ENCODE measurements around the gene SEMA6A. TPM values are rescaled to one million over a fixed set of nuclear protein-coding genes. Genes with fewer than 3 reads are reported as not detected.

SEMA6A gene
- total and polyA plus RNA-seq, 10 of the 15 experiments (the other 5 are each of a cell fraction or from before 2014, with no cell fraction given) = 0.16 to 10.2 (median 1.1) TPM

DNA sequence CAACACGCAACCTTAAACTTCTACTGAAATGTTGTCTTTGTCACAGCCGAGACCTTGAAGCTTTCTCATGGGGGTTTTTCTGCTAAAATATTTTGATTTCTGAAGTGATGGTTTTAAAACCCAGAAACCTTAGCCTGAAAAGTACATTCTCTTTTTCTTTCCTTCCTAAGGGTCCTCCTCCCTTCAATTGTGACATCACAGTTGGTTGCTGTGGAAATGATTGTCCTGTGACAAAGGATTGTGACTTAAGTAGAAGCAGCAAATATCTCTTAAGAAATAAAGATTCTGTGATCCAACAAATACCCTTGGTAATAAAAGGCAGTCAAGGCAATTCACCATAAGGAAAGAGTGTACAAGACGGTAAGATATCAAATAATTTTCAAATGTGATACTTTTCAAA is 125.2 kb downstream of the SEMA6A start:
- DNase-seq (ENCODE audit: low read depth, low spot score) (no peak), FAIRE-seq (no peak), ATAC-seq (no peak)
- Histone ChIP-seq H3K9me3 (replicated peaks; ENCODE audit: control insufficient read depth, insufficient read depth, low read length) (no peaks in the 10 kb centered on the region), H3K27me3 (replicated peaks in 1 of 2; ENCODE audit: control insufficient read depth in 2 of 2, insufficient read depth in 2 of 2, low read length in 1 of 2) (no peaks in the 10 kb centered on the region), H3K36me3 (ENCODE audit: control insufficient read depth in 2 of 2, insufficient read depth in 2 of 2, low read length in 1 of 2) (peaks cover 0 to 3% of the 10 kb centered on the region in 2 experiments; a peak in 2 of 4 replicates), H3K4me1 (ENCODE audit: control insufficient read depth, insufficient read depth, low read length) (peaks cover 5% of the 10 kb centered on the region), H2AFZ (ENCODE audit: control insufficient read depth, low read depth, low read length) (no peak overlapping the region), H3K4me2 (ENCODE audit: control insufficient read depth, insufficient read depth) (no peak overlapping the region), H3K79me2 (ENCODE audit: control insufficient read depth, insufficient read depth, low read length) (no peaks in the 10 kb centered on the region), H3K4me3 (no peak overlapping the region), H3K9ac (ENCODE audit: control insufficient read depth, insufficient read depth, low read length) (no peak overlapping the region), H4K20me1 (ENCODE audit: control insufficient read depth, insufficient read depth) (no peaks in the 10 kb centered on the region), H3K27ac (ENCODE audit: control insufficient read depth, insufficient read depth) (no peak overlapping the region)
- CTCF ChIA-PET = interaction anchor here (1.9 kb wide), 1 partner anchor 8 kb away, joined by 5 read pairs; no protein-coding TSS in a partner anchor
- SMC1A ChIA-PET (ENCODE audit: uncharacterized antibody, unreplicated experiment) = interaction anchor here (0.9 to 3.5 kb wide), 4 partner anchors 8 to 315 kb away, joined by 3 to 16 read pairs (median 3); no protein-coding TSS in a partner anchor
- RAD21 ChIA-PET (ENCODE audit: unreplicated experiment) = no interaction called here
- WGBS (ENCODE audit: insufficient coverage, insufficient replicate concordance, low lambda C conversion rate, missing lambda C conversion rate) = 73% methylated on average over 3 of the region's 3 CpGs
- intact Hi-C loops (cut with micrococcal nuclease; ENCODE audit: unreplicated experiment) = no loop called here
- in situ Hi-C loops (cut with MboI) = no loop called here
- POLR2A ChIA-PET = no interaction called here
- BruUV-seq (replicated peaks) = no TSS peak
- TF ChIP-seq MYC (IDR thresholded peaks at IDR 0.05; ENCODE audit: insufficient read depth, insufficient read length, insufficient replicate concordance, low read length, severe bottlenecking) = no peak
- TF ChIP-seq CREM (IDR thresholded peaks at IDR 0.05; ENCODE audit: low read depth) = no peak
- TF ChIP-seq, protein P1, sequence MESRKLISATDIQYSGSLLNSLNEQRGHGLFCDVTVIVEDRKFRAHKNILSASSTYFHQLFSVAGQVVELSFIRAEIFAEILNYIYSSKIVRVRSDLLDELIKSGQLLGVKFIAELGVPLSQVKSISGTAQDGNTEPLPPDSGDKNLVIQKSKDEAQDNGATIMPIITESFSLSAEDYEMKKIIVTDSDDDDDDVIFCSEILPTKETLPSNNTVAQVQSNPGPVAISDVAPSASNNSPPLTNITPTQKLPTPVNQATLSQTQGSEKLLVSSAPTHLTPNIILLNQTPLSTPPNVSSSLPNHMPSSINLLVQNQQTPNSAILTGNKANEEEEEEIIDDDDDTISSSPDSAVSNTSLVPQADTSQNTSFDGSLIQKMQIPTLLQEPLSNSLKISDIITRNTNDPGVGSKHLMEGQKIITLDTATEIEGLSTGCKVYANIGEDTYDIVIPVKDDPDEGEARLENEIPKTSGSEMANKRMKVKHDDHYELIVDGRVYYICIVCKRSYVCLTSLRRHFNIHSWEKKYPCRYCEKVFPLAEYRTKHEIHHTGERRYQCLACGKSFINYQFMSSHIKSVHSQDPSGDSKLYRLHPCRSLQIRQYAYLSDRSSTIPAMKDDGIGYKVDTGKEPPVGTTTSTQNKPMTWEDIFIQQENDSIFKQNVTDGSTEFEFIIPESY (IDR thresholded peaks at IDR 0.05) = no peak
- TF ChIP-seq ZBTB11 (CRISPR knock-in tag; IDR thresholded peaks at IDR 0.05) = no peak
- TF ChIP-seq IKZF2 (IDR thresholded peaks at IDR 0.05) = no peak
- TF ChIP-seq BCL11A (IDR thresholded peaks at IDR 0.05; ENCODE audit: low read depth, low read length) = no peak
- TF ChIP-seq NR2C2 (IDR thresholded peaks at IDR 0.05; ENCODE audit: borderline replicate concordance, control insufficient read depth, insufficient read length, low read depth) = no peak
- TF ChIP-seq ZNF274 (IDR thresholded peaks at IDR 0.05; ENCODE audit: insufficient read depth, insufficient read length) = no peak
- TF ChIP-seq ASH2L (IDR thresholded peaks at IDR 0.05; ENCODE audit: borderline replicate concordance, low read depth) = no peak
- TF ChIP-seq PBX3 (IDR thresholded peaks at IDR 0.05; ENCODE audit: insufficient replicate concordance, low read depth, low read length) = no peak
- TF ChIP-seq, protein P2, sequence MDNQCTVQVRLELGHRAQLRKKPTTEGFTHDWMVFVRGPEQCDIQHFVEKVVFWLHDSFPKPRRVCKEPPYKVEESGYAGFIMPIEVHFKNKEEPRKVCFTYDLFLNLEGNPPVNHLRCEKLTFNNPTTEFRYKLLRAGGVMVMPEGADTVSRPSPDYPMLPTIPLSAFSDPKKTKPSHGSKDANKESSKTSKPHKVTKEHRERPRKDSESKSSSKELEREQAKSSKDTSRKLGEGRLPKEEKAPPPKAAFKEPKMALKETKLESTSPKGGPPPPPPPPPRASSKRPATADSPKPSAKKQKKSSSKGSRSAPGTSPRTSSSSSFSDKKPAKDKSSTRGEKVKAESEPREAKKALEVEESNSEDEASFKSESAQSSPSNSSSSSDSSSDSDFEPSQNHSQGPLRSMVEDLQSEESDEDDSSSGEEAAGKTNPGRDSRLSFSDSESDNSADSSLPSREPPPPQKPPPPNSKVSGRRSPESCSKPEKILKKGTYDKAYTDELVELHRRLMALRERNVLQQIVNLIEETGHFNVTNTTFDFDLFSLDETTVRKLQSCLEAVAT (IDR thresholded peaks at IDR 0.05) = no peak
- TF ChIP-seq ZZZ3 (IDR thresholded peaks at IDR 0.05; ENCODE audit: control insufficient read depth, insufficient read length, low read depth) = no peak
- no peak for TF ChIP-seq RELB (IDR thresholded peaks at IDR 0.05; ENCODE audit: low read depth)
- no peak for TF ChIP-seq RAD51 (IDR thresholded peaks at IDR 0.05)
- no peak for TF ChIP-seq WRNIP1 (IDR thresholded peaks at IDR 0.05; ENCODE audit: borderline replicate concordance, low read depth, low read length)
